HPDE6-E6E7 (cell line): ENCODE measurements around the gene EEF1AKMT1.
"Not testable (repeated sequence)": the region's sequence is repeated elsewhere in the genome, so short reads cannot be mapped to it uniquely, and the experiment has no call there.

Experiments
- DNase-seq: peaks from one replicate; pipeline ENCODE4 v3.0.0; 2011; ENCODE audit warnings: missing footprints; ENCODE audit errors: extremely low spot score

The EEF1AKMT1 gene

GRCh38 chr13:20696073-20696472 lies 77.7 kb downstream of the EEF1AKMT1 start:
- no peak for DNase-seq

DNA sequence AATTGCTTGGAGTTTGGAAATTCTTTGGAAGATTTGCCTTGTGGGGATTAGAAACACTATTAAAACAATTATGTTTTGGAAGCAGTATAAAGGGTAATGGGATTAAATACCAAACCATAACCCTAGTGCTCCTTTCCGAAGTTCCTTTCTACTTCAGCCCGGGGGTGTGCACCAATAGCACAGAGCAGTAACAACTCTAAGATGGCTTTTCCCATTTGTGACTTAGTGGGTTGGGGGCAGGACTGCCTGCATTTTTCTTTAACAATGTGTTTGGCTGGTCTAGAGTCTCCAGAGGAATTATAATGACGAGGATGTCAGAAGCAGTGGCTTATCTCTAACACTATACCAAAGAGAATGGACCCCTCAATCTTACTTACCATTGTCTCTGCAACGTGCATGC lies 82.1 kb downstream of the EEF1AKMT1 start:
- DNase-seq = no peak

DNA sequence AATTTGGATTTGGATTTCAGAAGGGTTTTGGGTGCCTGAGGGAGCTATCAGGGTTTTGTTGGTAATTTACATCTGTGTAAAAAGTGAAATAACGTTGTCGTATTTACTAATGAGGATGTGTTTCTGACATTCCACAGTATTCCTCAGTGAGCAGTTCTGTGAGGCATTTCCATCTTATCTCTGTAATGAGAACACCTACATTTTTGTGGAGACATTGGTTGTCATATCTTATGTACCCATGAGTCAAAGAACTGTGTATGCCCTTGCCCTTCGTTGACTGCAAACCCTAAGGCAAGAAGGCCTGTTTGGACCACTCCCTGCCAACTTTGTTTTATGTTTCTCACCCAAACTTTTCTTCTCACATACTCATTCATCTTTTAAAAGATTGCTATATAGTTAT lies 84.5 kb downstream of the EEF1AKMT1 start:
- DNase-seq = no peak

GRCh38 chr13:20686863-20687579 lies 86.7 kb downstream of the EEF1AKMT1 start:
- no peak for DNase-seq

DNA sequence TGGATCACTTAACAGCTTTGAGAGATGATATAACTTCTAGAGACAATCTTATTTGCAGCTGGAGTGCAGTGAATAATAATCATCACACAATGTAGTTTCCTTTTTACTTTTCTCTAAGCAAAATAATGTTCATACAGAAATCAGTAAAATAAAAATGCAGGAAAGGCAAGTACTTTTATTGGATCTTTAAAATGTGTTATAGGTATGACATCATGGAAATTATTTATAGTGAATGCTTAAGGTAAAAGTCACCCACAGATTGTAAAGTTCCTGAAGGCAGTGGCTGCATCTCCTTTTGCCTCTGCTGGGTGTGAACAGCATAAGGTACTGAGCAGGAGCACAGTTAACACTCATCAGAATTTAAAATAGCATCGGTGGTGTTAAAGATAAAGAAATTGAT lies 87.6 kb downstream of the EEF1AKMT1 start:
- DNase-seq = no peak

GRCh38 chr13:20685092-20685491 lies 88.7 kb downstream of the EEF1AKMT1 start:
- no peak for DNase-seq

- no peak for DNase-seq
These were observed 89.2 kb downstream of the EEF1AKMT1 start for GRCh38 chr13:20684546-20684945.

GRCh38 chr13:20684041-20684440 lies 89.7 kb downstream of the EEF1AKMT1 start:
- DNase-seq = no peak

- DNase-seq = no peak
These were observed 91.7 kb downstream of the EEF1AKMT1 start for GRCh38 chr13:20682061-20682460.

- not testable (repeated sequence) for DNase-seq
These were observed 92.3 kb downstream of the EEF1AKMT1 start for GRCh38 chr13:20681481-20681880.

DNA sequence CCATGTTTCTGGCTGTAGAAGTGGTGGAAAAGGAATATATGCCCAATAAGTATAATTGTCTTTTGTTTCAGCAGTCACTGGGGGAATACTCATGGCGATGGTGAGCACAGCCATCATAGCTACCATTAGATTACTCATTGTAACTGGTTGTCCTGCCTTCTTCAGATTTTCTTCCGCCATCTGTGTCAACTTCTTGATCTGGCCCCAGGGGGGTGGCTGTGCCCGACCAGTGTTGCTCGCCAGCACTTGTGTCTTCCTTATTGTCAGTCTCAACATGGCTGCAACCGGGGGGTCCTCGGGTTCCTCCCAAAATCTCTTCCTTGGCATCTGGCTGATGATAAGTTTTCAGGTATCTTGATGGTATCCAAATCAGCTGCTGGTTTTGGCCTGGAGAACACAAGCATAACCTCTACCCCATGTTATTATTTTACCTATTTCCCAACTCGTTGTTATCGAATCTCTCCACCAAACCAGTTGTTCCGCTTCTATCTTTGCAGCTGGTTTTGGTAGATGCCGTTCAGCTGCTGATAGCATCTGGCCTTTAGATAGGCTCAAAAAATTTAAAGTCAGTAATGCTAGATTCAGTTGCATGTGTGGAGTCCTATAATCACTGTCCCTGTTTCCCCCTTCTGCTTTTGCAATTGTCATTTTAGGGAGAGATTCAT lies 93.2 kb downstream of the EEF1AKMT1 start:
- DNase-seq = no peak

GRCh38 chr13:20679879-20680278 lies 93.9 kb downstream of the EEF1AKMT1 start:
- no peak for DNase-seq
